ENCODE measurements around the gene IPO4.

DNA sequence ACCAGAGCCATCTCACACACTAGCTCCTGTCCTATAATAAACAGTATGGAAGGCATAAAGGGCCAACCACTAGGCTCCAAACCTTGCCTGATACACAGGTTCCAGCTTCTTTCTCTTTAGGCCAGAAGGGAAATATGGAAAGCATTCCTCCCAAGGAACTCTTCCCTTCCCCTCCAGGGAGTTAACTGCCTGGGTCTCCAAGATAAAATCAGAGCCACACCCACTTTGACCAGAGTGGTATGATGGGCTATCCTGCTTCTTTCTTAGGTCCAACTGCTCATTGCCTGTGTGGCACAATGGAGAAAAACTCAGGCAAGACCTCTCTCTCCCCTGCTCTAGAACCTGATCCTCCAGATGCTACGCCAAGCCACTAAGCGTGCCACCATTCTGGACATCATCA lies 19.0 kb upstream of the IPO4 start:
- TF ChIP-seq, protein P1, sequence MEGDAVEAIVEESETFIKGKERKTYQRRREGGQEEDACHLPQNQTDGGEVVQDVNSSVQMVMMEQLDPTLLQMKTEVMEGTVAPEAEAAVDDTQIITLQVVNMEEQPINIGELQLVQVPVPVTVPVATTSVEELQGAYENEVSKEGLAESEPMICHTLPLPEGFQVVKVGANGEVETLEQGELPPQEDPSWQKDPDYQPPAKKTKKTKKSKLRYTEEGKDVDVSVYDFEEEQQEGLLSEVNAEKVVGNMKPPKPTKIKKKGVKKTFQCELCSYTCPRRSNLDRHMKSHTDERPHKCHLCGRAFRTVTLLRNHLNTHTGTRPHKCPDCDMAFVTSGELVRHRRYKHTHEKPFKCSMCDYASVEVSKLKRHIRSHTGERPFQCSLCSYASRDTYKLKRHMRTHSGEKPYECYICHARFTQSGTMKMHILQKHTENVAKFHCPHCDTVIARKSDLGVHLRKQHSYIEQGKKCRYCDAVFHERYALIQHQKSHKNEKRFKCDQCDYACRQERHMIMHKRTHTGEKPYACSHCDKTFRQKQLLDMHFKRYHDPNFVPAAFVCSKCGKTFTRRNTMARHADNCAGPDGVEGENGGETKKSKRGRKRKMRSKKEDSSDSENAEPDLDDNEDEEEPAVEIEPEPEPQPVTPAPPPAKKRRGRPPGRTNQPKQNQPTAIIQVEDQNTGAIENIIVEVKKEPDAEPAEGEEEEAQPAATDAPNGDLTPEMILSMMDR (IDR thresholded peaks at IDR 0.05; ENCODE audit: poor library complexity): no peak
- TF ChIP-seq EZH2phosphoT487 (IDR thresholded peaks at IDR 0.05; ENCODE audit: low read depth, severe bottlenecking, unreplicated experiment): no peak
- TF ChIP-seq EZH2 (IDR thresholded peaks at IDR 0.05; ENCODE audit: borderline replicate concordance): no peak
